GM18526 (cell line): Measurements from ENCODE around the gene DHX30.

ENCODE experiments used
- POLR2A ChIP-seq: IDR thresholded peaks from 3 replicates; pipeline ENCODE4 v1.6.1; 2011; ENCODE audit not compliant: insufficient read length; ENCODE audit errors: extremely low read depth

Gene DHX30

DNA sequence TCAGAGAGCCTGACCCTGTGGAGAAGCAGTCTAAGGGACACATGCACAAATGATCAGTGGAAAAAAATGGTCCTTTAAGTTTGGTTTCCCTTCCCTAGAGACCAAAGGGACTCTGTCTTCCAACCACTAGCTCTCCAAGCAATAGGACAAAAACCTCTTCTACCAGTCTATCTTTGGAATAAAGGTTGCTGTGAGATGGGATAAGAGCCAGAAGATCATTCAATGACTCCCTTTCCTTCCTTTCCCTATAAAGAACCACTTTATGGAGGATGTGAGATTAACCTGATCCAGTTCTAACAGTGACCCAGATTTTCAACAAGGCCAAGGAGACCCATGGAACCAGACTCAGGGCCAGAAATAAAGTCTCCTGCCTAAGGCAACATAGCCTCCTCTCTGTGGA is 74.8 kb downstream of the DHX30 start:
- no peak for TF ChIP-seq POLR2A

DNA sequence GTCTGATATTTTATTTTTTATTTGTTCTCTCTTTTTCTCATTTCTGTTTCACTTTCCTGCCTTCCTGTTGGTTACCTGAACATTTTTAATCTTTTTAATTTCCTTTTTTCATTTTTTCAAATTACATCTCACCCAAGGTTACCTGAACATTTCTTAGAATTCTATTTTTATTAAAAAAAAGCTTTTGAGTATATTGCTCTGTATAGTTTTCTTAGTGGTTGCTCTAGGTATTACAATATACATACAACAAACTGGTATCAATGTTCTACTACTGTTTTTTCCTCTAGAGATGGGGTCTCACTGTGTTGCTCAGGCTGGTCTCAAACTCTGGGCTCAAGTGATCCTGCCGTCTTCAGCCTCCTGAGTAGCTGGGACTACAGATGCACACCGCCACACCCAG is 79.4 kb downstream of the DHX30 start:
- no peak for TF ChIP-seq POLR2A

DNA sequence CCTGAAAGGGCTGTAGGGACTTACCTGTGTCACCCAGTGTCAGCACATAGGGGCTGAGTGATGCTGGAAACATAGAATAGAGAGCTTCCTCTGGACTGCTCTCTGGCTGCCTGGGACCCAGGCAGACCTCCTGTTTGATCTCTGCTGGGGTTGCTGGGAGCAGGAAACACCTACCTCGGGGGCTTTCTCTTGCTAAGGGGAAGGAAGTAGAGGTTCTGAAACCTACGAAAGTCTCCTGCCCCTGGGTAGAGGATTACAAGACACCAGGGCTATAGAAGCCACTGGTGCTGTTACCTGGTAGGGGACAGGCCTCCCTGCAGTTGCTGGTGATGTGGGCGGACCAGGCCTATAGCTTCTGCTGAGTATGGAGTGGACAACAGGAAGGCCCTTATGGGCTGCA is 81.7 kb downstream of the DHX30 start:
- no peak for TF ChIP-seq POLR2A

DNA sequence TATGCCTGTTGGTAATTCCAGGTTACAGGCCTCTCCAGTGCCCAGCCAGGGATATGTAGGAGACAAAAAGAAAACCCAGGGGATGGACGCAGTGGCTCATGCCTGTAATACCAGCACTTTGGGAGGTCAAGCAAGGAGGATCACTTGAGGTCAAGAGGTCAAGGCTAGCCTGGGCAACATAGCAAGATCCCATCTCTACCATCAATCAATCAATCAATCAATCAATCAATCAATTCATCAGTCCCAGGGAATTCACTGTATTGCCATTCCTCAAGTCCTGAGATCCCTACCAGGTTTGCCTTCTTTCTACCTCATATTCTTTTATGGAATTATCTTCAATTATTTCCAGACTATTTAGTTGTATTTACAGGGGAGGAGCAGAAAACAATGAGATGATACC is 82.2 kb downstream of the DHX30 start:
- no peak for TF ChIP-seq POLR2A

DNA sequence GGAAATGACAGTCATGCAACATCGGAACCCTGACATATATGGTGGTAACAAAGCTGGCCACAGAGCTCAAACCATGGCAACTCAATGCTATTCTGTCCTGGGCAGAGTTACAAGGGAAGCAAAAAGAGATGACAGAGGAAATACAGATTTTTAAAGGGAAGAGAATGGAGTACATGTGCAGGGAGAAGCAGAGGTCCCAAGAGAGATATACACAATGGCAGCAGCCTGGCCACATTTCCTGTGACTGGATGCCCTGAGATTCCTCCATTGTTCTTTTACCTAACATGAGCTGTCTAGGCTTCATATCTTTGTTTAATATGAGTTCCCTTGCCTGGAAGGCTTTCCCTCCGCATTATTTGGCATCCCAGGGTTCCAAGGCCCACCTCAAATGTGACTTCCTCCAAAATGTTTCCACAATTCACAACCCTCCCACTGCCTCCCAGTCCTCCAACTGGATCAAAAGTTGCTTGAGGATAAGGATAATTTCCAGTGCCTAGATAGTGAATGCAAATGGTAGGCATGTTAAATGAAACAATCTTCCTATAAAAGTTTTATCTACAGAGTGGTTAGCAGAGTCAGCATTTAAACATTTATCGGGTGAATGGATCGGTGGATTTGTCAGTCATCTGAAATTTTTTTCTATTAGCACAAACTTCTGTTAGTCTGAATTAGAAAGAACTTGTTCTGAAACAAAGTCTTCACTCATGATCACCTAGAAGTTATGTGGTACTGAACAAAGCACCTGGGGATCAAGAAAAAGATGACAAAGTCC is 86.2 kb downstream of the DHX30 start:
- no peak for TF ChIP-seq POLR2A

DNA sequence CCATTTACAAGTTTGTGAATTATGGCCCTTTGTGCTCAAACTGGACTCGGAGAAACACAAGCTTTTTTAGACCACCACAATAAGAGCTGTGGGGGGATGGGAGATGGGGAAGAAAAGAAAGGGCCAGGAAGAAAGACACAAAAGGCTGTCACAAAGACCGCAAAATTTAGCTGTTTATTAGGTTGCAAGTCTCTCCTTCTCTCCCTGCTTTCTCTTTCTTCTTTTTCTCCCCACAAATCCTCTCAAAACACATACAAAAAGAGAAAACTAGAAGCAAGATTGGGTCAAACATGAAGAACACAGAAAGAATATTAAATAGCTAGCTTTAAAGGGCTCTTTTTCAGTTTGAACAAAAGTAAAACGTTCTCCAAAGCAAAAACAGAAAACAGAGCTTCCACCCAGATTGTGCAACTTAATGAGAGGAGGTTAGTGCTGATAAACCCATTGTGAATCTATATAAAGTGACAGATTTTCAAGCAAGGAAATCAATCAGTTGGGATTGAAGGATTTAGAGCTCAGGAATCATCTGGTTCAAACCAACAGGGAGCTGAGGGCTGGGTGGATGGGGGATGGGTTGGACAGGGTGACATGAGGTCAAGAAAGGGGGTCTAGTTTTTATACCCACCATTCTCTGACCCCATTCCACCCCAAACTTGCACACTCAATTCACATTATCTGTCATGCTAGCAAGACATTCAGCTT is 87.3 kb downstream of the DHX30 start:
- TF ChIP-seq POLR2A: no peak

DNA sequence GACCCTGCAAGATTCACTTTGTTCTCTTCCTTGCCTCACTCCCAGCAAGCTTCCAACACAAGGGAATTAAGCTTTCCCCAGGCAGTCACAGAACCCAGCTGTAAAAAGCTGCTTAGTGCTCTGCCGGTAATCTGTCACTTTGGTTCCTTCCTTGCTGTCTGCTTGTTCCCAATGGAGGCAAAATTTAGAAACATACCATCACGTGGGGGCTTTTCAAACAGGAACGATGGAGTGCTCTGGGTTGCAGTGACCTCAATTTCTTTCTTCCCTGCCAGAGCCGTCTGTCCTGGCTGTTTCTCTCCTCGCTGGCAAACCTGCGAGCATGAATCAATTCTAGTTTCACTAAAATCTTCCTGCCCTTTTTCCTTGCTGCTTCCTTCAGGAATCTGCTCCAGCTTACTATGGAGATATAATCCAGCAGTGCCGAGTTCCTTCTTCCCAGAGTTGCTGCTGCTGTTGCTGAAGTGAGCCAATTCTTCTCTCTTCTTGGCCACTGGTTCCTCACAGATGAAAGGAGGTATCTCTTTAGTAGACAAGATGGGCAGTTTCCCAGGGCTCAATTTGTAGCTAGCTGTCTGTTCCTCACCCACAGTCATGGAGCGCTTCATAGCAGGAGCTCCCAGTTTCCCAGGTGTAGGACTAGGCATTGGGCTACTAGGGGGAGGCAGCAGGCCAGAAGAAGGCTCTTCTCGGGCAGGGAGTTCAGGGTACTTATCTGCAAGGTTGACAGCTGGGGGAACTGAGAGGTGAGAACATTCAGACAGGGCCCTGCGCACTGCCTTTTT is 88.1 kb downstream of the DHX30 start:
- TF ChIP-seq POLR2A: no peak

DNA sequence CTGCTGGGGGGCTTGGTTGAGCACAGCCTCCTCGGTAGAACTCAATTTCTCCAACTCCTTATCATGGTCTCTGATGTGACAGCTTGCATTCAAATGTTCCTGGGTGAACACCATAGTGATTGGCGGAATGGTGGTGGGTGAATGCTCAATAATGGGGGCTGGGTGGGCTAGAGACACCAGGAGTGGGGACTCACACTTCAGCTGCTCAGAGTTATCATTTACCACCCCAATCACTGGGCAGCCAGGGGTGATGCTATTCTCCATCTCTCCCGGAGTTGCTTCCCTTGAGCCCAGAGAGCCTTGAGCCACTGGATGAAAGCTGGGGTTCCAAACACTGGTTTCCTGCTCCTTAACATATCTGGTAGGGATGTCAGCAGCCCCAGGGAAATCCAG is 88.7 kb downstream of the DHX30 start:
- TF ChIP-seq POLR2A: no peak

DNA sequence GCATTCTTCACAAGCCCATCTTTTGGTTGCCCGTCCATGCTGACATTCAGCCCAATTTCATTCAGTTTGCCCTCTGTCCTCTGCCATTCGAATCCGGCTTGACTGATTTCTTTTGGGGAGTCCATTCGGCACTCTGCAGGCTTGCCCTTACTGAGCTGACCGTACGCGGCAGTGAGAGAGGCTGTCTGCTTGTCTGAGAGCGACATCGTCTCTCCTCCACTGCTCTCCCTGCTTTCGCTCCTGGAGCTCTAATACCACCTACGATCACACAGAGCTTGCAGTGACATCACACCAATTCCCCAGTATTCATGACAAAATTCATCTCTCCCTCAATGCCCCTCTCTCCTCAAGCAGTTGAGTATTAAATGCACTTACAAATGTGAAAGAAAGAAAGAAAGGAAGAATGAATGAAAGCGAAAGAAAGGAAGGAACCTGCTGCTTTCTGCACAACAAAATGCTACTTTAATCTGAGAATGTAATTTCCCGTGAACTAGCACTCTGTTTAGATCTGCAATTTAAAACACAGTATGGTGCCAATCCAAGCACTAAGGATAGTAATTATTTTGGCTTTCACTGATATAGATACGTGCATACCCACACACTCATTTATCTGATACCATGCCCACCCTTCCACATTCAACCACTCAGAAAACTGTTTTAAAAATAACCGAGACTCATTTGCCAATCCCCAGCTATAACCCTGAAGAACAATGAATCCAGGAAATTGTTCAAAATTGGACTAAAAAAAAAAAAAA is 89.5 kb downstream of the DHX30 start:
- no peak for TF ChIP-seq POLR2A

DNA sequence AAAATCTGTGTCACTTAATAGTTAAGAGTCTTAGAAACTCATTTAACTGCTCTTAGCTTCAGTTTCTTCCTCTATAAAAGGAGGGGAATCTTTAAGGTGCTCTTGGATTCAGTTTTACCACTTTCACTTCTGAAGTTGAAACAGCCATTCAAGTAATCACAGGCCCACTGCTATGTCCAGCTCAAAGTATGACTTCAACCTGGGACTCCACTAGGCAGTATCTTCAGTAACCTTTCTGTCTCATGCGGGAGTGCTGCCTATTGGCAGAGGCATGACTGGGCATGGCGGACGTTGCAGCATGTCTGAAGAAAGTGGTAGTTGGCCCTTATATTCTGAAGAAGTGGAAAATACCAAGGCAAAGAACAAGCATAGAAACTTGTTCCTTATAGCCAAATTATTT is 92.3 kb downstream of the DHX30 start:
- no peak for TF ChIP-seq POLR2A

DNA sequence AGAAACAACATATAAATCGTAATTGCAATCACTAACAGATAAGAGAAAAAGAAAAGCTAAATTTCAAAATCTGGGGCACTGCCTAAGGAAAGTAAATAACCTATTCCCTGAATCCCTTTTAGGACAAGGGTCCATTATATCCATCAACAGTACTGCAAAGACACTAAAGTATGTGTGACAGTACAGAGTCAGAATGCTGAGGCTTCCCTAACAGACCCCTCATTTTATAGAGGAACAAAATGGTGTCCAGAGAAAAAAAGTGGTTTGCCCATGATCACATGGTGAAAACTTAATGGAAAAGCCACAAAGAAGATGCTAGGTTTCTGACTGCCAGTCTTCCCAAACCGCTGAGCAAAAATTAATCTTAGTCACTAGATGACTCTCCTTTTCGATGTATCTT is 93.8 kb downstream of the DHX30 start:
- TF ChIP-seq POLR2A: no peak

DNA sequence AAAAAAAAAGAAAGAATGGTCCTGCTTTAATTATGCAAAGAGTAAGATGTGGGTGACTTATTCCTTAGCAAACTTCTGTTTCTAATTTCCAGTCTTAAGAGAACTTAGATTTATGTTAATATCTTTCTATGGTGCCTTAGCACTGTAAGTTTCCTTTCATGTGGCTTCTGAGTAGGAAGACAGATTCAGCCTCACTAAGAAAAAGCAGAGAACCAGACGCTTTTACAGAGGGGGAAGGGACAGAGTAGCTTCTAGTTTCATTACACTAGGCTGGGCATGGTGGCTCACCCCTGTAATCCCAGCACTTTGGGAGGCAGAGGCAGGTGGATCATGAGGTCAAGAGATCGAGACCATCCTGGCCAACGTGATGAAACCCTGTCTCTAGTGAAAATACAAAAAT is 95.0 kb downstream of the DHX30 start:
- no peak for TF ChIP-seq POLR2A

DNA sequence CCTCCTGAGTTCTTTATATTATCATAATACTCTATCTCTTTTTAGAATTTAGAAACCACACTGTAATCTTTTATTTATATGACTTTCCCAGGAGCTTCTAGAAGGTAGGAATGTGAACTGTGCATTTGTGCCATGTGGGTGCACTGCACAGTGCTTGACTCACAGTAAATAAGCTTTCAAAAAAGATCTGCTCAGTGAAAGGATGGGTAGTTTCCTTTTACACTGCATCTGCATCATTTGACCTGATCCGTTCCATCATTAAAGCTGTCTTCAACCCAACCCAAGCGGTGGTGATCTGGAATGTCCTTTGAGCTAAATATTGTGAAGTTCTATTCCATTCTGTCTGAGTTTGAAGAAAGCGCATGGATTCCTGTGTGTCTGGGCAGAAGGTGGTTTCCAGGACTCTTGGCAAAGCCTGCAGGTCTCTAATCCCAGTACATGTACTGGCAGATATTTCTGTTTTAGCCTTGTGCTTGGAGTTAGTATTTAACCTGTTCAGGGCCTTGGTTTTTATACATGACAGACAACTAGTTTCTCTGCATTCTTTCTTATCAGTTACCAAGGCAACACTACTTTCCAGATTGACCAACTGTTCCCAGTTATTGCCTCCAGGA is 96.7 kb downstream of the DHX30 start:
- no peak for TF ChIP-seq POLR2A
